ENCODE measurements around the gene PDE4D. TPM values are rescaled to one million over a fixed set of nuclear protein-coding genes. Genes with fewer than 3 reads are reported as not detected.

PDE4D gene
- polyA plus RNA-seq, 4 donors: 20.9 to 26.9 (median 24.2) TPM

DNA sequence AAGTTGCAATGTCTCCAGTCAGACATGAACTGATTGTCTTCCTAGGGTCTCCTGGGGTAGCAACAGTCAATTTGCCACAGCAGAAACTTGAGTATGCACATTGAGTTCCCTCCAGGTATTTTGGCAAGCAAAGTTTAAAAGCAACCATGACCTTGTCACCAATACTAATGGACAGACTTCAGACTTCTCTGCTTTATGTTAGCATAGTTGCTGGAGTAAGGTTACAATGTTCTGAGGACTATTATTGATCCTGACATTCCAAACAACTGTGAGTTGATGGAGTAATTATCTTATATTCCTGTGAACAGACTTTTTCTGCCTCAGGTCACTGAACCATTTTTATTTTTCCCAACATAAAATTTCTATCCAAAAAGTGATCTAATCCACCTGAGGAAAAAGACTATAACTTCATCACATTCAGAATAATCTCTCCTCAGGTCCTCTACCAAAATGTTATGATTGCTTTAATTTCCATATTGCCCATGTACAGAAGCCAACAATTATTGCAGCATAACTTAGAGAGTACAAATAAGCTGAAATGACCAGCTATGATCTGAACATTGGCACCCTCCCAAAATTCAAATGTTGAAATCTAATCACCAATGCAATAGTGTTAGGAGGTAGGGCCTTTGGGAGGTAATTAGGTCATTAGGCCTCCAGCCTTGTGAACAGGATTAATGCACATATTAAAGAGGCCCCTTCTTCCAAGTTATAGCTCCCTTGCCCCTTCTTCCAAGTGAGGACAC lies 228.3 kb downstream of the PDE4D start:
- DNase-seq (ENCODE audit: low read depth in 4 of 4, low spot score in 3 of 4): no peak

DNA sequence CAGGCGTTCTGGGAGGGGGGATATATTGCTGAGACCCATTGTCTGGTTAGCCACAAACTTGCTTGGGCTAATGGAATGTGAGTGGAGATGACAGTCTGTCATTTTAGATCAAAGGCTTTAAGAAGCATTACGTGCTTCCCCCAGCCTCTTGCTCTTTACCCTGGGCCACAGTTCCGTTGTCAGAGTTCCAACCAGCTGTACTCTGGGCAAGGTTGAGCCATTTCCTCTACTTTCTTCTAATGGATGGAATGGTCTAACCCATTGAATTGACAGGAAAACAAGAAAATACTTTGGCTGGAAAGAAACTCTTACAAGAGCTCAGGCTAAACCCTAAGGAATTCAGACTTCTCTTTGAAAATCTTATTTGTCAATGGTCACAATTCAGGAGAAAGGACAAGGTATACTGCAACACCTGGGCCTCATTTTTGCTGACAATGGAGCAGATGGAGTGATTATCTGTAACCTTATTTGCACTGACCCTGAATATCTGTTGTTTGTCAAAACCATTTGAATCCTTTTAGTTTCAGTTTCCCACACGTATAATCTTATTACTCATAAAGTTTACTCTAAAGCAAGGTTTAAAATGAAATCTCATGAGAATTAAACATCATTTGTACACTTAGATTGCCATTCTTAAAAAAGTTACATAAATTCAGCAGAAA lies 231.4 kb downstream of the PDE4D start:
- no peak for DNase-seq (ENCODE audit: low read depth in 4 of 4, low spot score in 3 of 4)

DNA sequence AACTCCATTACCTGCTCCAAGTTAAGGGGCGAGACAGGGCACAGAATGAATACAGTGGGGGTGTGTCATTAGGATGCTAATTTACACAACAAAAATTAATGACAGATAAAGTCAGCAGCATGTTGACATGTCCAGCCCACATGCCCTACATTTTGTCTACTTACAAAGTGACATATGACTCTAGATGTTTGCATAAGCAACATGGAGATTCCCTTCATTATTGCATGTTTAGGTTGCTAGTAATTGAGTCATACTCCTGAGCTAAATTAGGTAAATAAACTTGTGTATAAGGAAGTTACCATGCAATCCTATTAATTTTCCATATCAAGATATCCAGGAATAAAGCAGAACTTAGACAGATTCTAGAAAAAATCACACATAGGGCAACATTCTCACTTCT lies 232.2 kb downstream of the PDE4D start:
- no peak for DNase-seq (ENCODE audit: low read depth in 4 of 4, low spot score in 3 of 4)

DNA sequence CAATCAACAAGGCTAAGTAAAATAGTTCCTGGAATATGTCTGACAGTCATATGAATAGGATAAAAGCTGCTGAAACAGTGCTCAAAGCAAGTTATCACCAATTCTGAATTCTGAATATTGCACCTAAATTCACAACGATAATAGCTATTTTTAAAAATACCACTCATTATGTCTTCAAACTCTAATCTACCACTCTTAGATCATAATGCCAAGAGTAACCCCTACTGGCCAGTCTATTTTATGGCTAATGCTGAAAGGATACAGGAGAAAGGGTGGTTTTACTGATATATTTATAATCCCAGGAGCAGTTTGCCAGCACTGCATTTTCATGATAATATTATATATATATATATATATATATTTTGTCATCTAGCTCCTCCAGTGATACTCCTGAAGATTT lies 232.8 kb downstream of the PDE4D start:
- no peak for DNase-seq (ENCODE audit: low read depth in 4 of 4, low spot score in 3 of 4)

DNA sequence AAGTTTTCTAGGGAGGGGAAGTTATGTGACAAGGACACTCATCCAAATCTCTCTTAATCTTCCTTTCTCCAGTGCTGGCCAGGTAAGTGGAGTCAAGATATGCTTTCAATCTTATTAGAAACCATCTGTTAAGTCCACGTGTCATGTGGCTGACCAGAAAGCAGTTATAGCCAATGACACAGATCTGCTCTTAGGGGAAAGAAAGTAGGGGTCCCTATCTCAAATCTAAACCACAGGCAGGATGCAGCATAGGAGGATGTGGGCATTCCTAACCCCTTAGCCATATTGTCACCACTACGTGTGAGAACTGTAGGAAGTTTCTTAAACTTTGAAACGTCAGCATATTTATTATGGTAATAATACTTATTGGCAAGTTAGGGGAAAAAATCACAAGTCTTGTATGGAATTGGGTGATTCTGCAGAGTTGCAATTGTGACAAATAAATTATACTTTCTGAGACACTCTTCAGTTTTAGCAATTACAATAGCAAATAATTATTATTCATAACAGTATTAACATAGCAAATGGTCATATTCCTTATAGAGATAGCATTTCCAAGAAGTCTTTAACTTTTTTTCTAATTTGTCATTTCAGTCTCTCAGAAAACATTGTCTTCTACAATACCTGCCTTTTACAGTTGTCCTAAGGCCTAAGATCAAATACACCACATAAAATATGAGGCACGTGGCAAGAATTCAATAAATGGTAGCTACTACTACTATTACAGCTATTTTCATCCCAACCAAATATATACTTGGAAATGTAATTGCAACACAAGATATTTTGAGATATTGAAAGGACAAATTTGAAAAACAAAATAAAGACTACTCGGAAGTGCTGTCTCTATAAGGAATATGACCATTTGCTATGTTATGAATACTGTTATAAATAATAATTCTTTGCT lies 236.9 kb downstream of the PDE4D start:
- no peak for DNase-seq (ENCODE audit: low read depth in 4 of 4, low spot score in 3 of 4)

- no peak for DNase-seq (ENCODE audit: low read depth in 4 of 4, low spot score in 3 of 4)
Observed at GRCh38 chr5:59655693-59656309, 237.7 kb downstream of the PDE4D start.

DNA sequence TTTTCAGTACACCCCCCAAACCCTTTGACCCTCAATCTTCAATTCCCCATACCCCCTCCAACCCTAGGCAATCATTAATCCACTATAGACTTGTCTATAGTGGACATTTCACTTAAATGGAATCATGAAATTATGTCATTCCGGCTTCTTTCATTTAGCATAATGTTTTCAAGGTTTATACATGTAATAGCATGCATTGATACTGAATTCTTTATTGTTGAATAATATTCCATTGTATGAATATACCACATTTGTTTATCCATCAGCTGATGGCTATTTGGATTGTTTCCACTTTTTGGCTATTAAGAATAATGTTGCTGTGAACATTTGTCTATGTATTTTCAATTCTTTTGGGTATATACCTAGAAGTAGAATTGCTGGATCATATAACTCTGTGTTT lies 238.8 kb downstream of the PDE4D start:
- DNase-seq (ENCODE audit: low read depth in 4 of 4, low spot score in 3 of 4): no peak

GRCh38 chr5:59652449-59652848 lies 241.1 kb downstream of the PDE4D start:
- DNase-seq (ENCODE audit: low read depth in 4 of 4, low spot score in 3 of 4): no peak

DNA sequence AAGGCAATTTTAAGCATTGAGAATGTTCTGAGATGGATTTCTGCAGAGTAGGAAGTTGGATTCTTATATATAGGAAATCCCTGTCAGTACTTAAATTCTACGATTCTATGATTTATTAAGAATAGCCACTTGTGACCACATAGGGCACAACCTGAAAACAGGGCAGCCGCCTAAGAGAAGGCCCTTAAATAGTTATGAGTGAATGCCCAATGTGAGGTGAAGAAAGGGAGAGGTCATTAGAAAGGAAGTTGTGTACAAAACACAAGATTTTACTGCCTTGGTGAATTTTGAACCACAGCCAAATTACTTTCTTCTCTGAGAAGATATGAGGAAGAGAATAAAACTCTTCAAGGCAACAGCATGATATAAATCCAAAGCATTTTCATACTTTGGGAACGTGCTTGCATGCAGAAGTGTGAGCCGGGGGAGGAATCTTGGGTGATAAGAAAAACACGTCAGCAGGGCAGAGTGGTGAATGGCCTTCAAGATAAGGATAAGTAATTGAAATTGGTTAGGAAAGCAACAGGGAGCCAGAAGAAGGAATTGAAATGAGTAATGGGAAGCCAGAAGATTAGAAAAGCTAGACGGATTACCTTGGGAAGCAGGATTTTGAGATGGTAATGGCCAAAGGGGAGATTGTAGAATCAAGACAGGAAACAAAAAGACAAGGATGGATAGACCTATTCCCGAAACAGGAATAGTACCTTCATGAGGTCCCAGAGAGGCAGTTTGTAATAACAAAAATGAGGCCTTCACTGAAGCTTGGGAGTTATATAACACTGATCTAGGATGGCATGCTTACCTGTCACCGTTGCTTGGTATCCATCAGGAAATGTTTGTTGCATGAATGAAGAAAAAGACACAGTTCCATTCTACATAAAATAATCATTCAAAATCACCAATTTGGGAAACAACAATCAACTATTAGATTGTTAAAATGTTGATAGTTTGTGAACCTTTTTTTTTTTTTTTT lies 244.3 kb downstream of the PDE4D start:
- no peak for DNase-seq (ENCODE audit: low read depth in 4 of 4, low spot score in 3 of 4)

GRCh38 chr5:59648038-59648831 lies 245.3 kb downstream of the PDE4D start:
- DNase-seq (ENCODE audit: low read depth in 4 of 4, low spot score in 3 of 4): no peak

- DNase-seq (ENCODE audit: low read depth in 4 of 4, low spot score in 3 of 4): no peak
Observed at GRCh38 chr5:59645380-59645779, 248.1 kb downstream of the PDE4D start.

DNA sequence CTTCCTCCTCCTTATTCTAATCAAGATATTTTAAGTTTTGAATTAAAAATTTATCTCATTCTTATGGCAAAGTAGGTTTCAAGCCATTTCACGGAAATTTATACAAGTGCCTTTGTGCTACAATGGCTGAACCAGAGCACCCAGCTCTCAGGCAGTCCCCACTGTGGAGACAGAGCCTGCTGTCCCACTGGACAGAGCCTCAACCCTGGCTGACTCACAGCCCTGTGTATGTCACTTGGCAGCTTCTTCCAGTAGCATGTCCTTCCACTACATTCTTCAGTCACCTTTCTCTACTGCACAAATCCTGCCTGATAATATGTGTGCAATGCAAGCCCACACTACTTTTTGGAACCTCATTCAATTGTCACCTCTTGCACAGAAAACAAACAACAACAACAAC lies 253.1 kb downstream of the PDE4D start:
- DNase-seq (ENCODE audit: low read depth in 4 of 4, low spot score in 3 of 4): no peak

- DNase-seq (ENCODE audit: low read depth in 4 of 4, low spot score in 3 of 4): no peak
Observed at GRCh38 chr5:59637884-59638580, 255.5 kb downstream of the PDE4D start.

GRCh38 chr5:59629561-59629960 lies 264.0 kb downstream of the PDE4D start:
- DNase-seq (ENCODE audit: low read depth in 4 of 4, low spot score in 3 of 4): no peak

DNA sequence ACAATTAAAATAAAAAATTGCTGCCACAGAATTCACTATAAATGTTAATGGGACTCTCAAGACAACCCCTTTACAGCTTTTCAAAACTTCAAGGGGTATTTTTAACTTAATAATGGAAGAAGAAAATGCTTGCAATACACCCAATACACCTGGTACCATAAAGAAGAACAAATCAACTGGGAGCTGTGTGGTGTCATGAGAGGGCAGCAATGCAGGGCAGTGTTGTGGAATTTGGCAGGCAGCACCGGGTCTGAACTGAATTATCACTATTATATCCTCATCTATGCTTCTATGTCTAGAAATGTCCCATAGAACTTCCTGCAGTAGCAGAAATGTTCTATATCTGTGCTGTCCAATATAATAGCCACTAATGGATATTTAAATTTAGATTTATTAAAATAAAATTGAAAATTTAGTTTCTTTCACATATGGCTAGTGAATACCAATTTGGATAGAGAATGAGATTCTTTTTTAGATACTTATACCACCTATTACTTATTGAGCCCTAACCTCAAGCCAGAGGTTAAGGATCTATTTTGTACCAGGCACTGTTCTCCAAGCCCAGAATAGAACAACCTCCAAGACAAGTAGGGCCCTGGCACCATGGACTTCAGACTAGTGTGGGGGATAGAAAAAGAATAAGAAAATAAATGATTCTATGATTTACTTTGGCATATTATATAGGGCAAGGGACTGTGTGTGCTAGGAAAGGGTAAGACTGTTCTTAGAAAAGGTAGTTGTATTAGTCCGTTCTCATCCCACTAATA lies 265.3 kb downstream of the PDE4D start:
- DNase-seq (ENCODE audit: low read depth in 4 of 4, low spot score in 3 of 4): no peak

GRCh38 chr5:59624898-59625297 lies 268.6 kb downstream of the PDE4D start:
- no peak for DNase-seq (ENCODE audit: low read depth in 4 of 4, low spot score in 3 of 4)

- no peak for DNase-seq (ENCODE audit: low read depth in 4 of 4, low spot score in 3 of 4)
Observed at GRCh38 chr5:59622848-59623247, 270.7 kb downstream of the PDE4D start.

DNA sequence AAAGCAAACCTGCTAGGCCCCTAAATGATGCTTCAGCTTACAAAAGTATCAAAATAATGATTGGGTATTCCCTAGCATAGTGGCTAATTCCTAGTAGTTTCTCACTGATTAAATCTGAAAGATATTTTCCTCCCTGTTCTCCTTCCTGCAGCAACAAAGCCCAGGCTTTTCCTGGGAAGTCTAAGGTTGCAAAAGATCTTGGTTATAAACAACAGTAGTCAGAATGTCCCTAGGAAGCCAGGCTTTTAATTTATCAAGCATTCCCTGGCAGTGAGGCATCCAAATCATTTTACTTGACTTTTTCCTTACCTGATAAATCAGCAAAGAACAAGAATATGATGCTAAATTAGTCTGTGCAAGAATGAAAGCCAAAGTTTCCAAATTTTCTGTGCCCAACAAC lies 272.0 kb downstream of the PDE4D start:
- DNase-seq (ENCODE audit: low read depth in 4 of 4, low spot score in 3 of 4): no peak
